WI38 (cell line): ENCODE results near the gene ZNF335.
"Not testable (repeated sequence)": the region's sequence is repeated elsewhere in the genome, so short reads cannot be mapped to it uniquely, and the experiment has no call there.

Experiments
- H3K4me3 ChIP-seq: 2 replicates; pipeline ENCODE4 v1.5.1; 2011; ENCODE audit warnings: low read depth, mild to moderate bottlenecking, control low read depth, low read length
- CTCF ChIP-seq: IDR thresholded peaks from 2 replicates; pipeline ENCODE4 v1.5.1; 2012; ENCODE audit warnings: low read depth, mild to moderate bottlenecking, control low read depth, low read length

Gene ZNF335

GRCh38 chr20:45904583-45905504 lies 67.2 kb downstream of the ZNF335 start:
- TF ChIP-seq CTCF = no peak
- H3K4me3 ChIP-seq = no peak overlapping the region

- TF ChIP-seq CTCF = no peak
- H3K4me3 ChIP-seq = no peak overlapping the region
These were observed 69.8 kb downstream of the ZNF335 start for GRCh38 chr20:45902199-45902701.

- not testable (repeated sequence) for H3K4me3 ChIP-seq
These were observed 70.7 kb downstream of the ZNF335 start for GRCh38 chr20:45901332-45901731.

- TF ChIP-seq CTCF = no peak
- no peak overlapping the region for H3K4me3 ChIP-seq
These were observed 72.8 kb downstream of the ZNF335 start for GRCh38 chr20:45899046-45899835.
